ENCODE data around the gene CCM2L.

GRCh38 chr20:32050851-32051556, 40.8 kb downstream of the CCM2L start:
- TF ChIP-seq CTCF (IDR thresholded peaks at IDR 0.05) (no peak), EZH2 (IDR thresholded peaks at IDR 0.05; ENCODE audit: borderline replicate concordance, insufficient read depth, low read depth, low read length, poor library complexity, severe bottlenecking) (no peak)
